NB4 (cell line): ENCODE results near the gene INTS15.

Experiments
- CTCF ChIP-seq: IDR thresholded peaks from one replicate; pipeline ENCODE4 v1.5.1; 2012; ENCODE audit warnings: low read depth, low read length
- MYC ChIP-seq: IDR thresholded peaks from 2 replicates; pipeline ENCODE4 v1.6.1; 2011; ENCODE audit warnings: low read depth, low read length
- POLR2A ChIP-seq: IDR thresholded peaks from 2 replicates; pipeline ENCODE4 v1.6.1; 2011; ENCODE audit warnings: mild to moderate bottlenecking; ENCODE audit not compliant: insufficient read length; ENCODE audit errors: extremely low read depth

- TF ChIP-seq CTCF: no peak
- TF ChIP-seq POLR2A: no peak
- TF ChIP-seq MYC: no peak
These were observed 26.1 kb downstream of the INTS15 start for GRCh38 chr7:6615723-6616555.
